GM13976 (cell line): ENCODE data around the gene TTC4.

Experiments
- DNase-seq: peaks from one replicate; pipeline ENCODE4 v3.0.0; 2012; ENCODE audit warnings: low spot score
- CTCF ChIP-seq: IDR thresholded peaks from 2 replicates; pipeline ENCODE4 v1.5.1; 2012; ENCODE audit warnings: borderline replicate concordance, mild to moderate bottlenecking; ENCODE audit not compliant: insufficient read depth; ENCODE audit errors: extremely low read depth, missing control alignments, control extremely low read depth
- in situ Hi-C: fragments of 300-500 bp; cut with MboI; formaldehyde crosslinking; loops from one replicate; pipeline ENCODE4 v1.12.0; 2022; ENCODE audit warnings: low sequenced_read_pairs, mixed read lengths, inconsistent platforms; ENCODE audit not compliant: unreplicated experiment

Gene TTC4

GRCh38 chr1:54716299-54717047, 812 bp downstream of the TTC4 start:
- TF ChIP-seq CTCF: no peak
- in situ Hi-C loops: no loop called here
- DNase-seq: no peak

GRCh38 chr1:54721719-54722118, 6.1 kb downstream of the TTC4 start:
- in situ Hi-C loops: no loop called here
- no peak for TF ChIP-seq CTCF
- DNase-seq: no peak

DNA sequence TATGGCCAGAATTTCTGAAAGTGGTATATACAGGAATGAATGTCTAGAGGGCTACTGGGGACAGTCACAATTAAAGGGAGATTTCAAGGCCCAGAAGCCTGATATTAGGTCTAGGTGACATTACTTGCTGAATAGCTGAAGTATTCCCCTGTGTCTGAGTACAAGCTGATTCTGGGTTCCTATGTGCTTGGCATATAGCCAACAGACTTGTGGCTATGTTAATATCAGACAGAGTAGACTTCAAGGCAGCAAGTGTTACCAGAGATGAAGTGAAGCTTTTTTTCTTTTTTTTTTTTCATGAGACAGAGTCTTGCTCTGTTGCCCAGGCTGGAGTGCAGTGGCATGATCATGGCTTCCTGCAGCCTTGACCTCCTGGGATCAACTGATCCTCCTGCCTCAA, 8.3 kb downstream of the TTC4 start:
- DNase-seq: no peak
- in situ Hi-C loops: no loop called here
- no peak for TF ChIP-seq CTCF

DNA sequence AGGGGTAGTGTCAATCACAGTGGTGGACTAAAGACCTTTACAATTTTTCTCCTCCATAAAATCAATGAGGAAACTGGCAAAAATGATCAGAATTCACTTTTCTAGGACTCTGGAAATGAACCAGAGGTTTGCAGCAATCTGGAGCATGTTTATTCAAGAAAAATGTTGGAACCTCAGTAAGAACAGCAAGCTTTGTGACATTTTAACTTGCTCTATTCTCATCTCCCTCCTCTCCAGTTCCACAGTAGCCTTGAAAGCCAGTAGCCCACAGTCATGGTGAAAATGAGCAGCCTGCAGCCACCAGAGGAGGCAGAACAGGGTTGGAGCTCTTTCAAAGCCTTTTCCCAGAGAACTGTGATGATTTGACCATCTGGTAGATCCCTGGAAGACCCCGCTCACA, 9.1 kb downstream of the TTC4 start:
- no peak for DNase-seq
- in situ Hi-C loops: no loop called here
- TF ChIP-seq CTCF: no peak

DNA sequence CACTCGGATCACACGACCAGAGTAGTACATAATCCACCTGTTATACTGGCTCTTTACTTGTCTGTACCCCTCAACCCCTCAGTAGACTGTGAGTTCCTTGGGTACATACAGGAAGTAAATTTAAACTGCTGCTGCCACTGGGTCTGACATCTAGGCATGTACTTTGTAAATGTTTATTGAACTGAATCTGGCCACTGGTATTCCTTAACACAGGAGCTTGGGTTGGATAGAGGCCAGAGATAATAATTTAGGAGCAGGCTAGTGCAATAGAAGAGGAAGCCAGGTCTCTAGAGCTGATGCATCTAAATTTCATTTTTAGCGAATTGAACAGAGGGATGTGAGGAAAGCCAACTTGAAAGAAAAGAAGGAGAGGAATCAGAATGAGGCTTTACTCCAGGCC, 12.4 kb downstream of the TTC4 start:
- in situ Hi-C loops: no loop called here
- DNase-seq: no peak
- no peak for TF ChIP-seq CTCF

GRCh38 chr1:54736685-54737084, 21.0 kb downstream of the TTC4 start:
- in situ Hi-C loops: no loop called here
- no peak for TF ChIP-seq CTCF
- DNase-seq: no peak
